A673 (cell line): ENCODE results near the gene CD248. TPM values are rescaled to one million over a fixed set of nuclear protein-coding genes. Genes with fewer than 3 reads are reported as not detected.

Experiments
- BruUV-seq: library from RNA; stranded (reverse); fragments of 400-500 nt; replicated peaks from 2 replicates; lab custom pipeline; 2021; lab: Mats Ljungman, UMichigan
- CTCF ChIA-PET: fragments of 300-600 bp; sonication (Branson Sonifier 250); formaldehyde crosslinking; loops from one replicate; lab custom pipeline; 2022; ENCODE audit warnings: antibody characterized with exemption; lab: Charles Lee
- POLR2A ChIA-PET: fragments of 300-600 bp; sonication (Branson Sonifier 250); formaldehyde crosslinking; loops from one replicate; lab custom pipeline; 2022; ENCODE audit warnings: antibody characterized with exemption; ENCODE audit not compliant: low non-redundant PET; lab: Charles Lee
- DNase-seq: peaks from one replicate; pipeline ENCODE4 v3.0.0-alpha.2; 2015; ENCODE audit warnings: low spot score
- H3K27ac ChIP-seq: fragments of 200-600 bp; sonication (generic); 2 replicates; pipeline ENCODE4 v1.5.1; 2016; ENCODE audit warnings: mixed run types, low read depth, mild to moderate bottlenecking, mixed read lengths, antibody characterized with exemption, low read length; ENCODE audit not compliant: poor library complexity, severe bottlenecking
- H3K27me3 ChIP-seq: fragments of 200-600 bp; sonication (generic); replicated peaks from 2 replicates; pipeline ENCODE4 v1.6.1; 2017; ENCODE audit warnings: mixed run types, low read depth, mild to moderate bottlenecking, mixed read lengths, antibody characterized with exemption, low read length; ENCODE audit not compliant: insufficient read depth, poor library complexity
- H3K36me3 ChIP-seq: fragments of 200-600 bp; sonication (generic); 2 replicates; pipeline ENCODE4 v1.6.1; 2016; ENCODE audit warnings: mixed run types, mild to moderate bottlenecking, mixed read lengths, antibody characterized with exemption, low read length; ENCODE audit not compliant: insufficient read depth, poor library complexity, severe bottlenecking
- H3K4me1 ChIP-seq: fragments of 200-600 bp; sonication (generic); 2 replicates; pipeline ENCODE4 v1.6.1; 2017; ENCODE audit warnings: mixed run types, mild to moderate bottlenecking, mixed read lengths, antibody characterized with exemption, low read length; ENCODE audit not compliant: insufficient read depth, poor library complexity, severe bottlenecking
- H3K4me3 ChIP-seq: fragments of 200-600 bp; sonication (generic); 2 replicates; pipeline ENCODE4 v1.5.1; 2016; ENCODE audit warnings: low read depth, mixed run types, mild to moderate bottlenecking, mixed read lengths, low read length; ENCODE audit not compliant: poor library complexity, severe bottlenecking
- H3K9me3 ChIP-seq: fragments of 200-600 bp; sonication (generic); 2 replicates; pipeline ENCODE4 v1.6.1; 2016; ENCODE audit warnings: mixed run types, low read depth, mild to moderate bottlenecking, mixed read lengths, antibody characterized with exemption, low read length; ENCODE audit not compliant: poor library complexity, severe bottlenecking
- EZH2 ChIP-seq: fragments of 200-600 bp; sonication (generic); IDR thresholded peaks from 2 replicates; pipeline ENCODE4 v1.6.1; 2017; ENCODE audit warnings: borderline replicate concordance, low read depth, mild to moderate bottlenecking, mixed read lengths, antibody characterized with exemption, low read length; ENCODE audit not compliant: poor library complexity, severe bottlenecking
- intact Hi-C: fragments of 100-400 bp; cut with micrococcal nuclease; formaldehyde crosslinking; loops from one replicate; pipeline ENCODE4 v1.10.0; 2022; ENCODE audit not compliant: unreplicated experiment
- total RNA-seq: library from RNA; stranded (reverse); gene quantifications from 2 replicates; pipeline ENCODE4 v1.2.3, GENCODE V29; 2021
- TF ChIP-seq, protein P1 (sequence below): fragments of 300-800, 200-600 bp; sonication (generic); conservative IDR thresholded peaks from 2 replicates; pipeline ENCODE4 v1.5.1; 2017; ENCODE audit warnings: low read depth, mild to moderate bottlenecking, antibody characterized with exemption, low read length, moderate library complexity, mixed read lengths

Gene CD248
- total RNA-seq, 1 experiment from 2014 or later, result 97.8 TPM

DNA sequence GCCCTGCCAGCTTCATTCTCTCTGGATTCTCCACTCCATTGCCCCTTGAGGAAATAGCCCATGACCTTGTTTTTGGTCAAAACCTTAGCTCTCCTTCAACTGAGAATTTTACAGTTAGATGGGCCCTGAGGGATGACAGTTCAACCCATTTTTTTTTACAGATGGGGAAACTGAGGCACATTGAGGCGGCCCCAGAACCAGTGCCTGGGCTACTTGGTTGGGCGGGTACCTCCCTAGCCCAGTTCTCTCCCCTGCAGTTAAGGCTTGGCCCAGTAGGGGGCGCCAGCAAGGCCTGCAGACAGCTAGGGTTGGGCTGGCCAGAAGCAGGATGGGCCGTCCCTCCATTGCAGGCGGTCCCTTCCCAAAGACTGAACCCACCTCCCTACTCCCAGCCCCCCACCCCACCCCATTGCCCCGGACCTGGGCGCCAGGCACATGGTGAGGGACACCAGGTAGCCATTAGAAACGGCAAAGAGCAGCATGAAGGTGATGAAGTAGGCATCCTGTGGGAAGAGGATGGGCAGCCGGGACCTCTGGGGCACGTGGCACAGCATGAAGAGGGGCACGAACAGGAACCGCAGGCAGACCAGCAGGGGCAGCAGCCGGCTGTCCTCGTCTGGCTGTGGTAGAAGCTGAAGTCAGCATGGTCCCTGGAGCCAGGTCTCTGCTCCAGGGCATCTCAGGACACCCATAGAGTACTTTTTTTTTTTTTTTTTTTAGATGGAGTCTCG lies 47.1 kb upstream of the CD248 start:
- Histone ChIP-seq H3K36me3 (peaks cover 69% of the 10 kb centered on the region), H3K4me1 (peaks cover 2% of the 10 kb centered on the region), H3K27ac (no peak overlapping the region), H3K4me3 (no peak overlapping the region), H3K27me3 (no peaks in the 10 kb centered on the region), H3K9me3 (no peaks in the 10 kb centered on the region)
- no TSS peak for BruUV-seq
- POLR2A ChIA-PET, result no interaction called here
- peak; percentile 88 for DNase-seq
- intact Hi-C loops, result no loop called here
- CTCF ChIA-PET, result interaction anchor here (0.6 to 2.2 kb wide), 6 partner anchors 8 to 49 kb away, joined by 3 to 7 read pairs (median 4); no protein-coding TSS in a partner anchor
- TF ChIP-seq EZH2, result no peak
- TF ChIP-seq, protein P1, sequence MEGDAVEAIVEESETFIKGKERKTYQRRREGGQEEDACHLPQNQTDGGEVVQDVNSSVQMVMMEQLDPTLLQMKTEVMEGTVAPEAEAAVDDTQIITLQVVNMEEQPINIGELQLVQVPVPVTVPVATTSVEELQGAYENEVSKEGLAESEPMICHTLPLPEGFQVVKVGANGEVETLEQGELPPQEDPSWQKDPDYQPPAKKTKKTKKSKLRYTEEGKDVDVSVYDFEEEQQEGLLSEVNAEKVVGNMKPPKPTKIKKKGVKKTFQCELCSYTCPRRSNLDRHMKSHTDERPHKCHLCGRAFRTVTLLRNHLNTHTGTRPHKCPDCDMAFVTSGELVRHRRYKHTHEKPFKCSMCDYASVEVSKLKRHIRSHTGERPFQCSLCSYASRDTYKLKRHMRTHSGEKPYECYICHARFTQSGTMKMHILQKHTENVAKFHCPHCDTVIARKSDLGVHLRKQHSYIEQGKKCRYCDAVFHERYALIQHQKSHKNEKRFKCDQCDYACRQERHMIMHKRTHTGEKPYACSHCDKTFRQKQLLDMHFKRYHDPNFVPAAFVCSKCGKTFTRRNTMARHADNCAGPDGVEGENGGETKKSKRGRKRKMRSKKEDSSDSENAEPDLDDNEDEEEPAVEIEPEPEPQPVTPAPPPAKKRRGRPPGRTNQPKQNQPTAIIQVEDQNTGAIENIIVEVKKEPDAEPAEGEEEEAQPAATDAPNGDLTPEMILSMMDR, result peak; percentile 99

DNA sequence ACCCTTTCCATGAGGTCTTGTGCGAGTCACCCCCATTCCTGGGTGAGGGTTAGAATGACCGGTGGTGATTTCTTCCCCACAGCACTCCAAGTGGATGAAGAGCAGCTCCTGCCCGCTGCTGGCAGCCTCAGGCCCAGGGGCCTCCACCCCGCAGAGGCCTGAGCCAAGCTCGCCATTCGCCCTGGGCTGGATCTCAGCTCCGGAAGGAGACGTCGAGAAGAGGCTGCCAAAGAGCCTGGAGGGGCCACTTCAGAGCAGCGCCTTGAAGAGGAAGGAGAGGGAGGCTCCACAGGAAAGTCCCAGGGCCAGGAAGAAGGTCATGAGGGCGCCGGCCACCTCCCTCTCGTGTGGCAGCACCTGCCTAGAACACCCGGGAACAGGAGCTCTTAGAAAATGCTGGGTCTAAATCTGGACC lies 46.4 kb upstream of the CD248 start:
- CTCF ChIA-PET, result interaction anchor here (0.6 to 2.2 kb wide), 3 partner anchors 9 to 35 kb away, joined by 3 to 4 read pairs (median 3); no protein-coding TSS in a partner anchor
- no peak for DNase-seq
- no peaks in the 10 kb centered on the region for H3K9me3 ChIP-seq
- intact Hi-C loops, result no loop called here
- TF ChIP-seq, protein P1, result no peak
- no peak for TF ChIP-seq EZH2
- peaks cover 62% of the 10 kb centered on the region for H3K36me3 ChIP-seq
- H3K27me3 ChIP-seq, result no peaks in the 10 kb centered on the region
- no TSS peak for BruUV-seq
- POLR2A ChIA-PET, result no interaction called here
- no peaks in the 10 kb centered on the region for H3K4me1 ChIP-seq
- H3K27ac ChIP-seq, result no peak overlapping the region
- H3K4me3 ChIP-seq, result no peak overlapping the region

DNA sequence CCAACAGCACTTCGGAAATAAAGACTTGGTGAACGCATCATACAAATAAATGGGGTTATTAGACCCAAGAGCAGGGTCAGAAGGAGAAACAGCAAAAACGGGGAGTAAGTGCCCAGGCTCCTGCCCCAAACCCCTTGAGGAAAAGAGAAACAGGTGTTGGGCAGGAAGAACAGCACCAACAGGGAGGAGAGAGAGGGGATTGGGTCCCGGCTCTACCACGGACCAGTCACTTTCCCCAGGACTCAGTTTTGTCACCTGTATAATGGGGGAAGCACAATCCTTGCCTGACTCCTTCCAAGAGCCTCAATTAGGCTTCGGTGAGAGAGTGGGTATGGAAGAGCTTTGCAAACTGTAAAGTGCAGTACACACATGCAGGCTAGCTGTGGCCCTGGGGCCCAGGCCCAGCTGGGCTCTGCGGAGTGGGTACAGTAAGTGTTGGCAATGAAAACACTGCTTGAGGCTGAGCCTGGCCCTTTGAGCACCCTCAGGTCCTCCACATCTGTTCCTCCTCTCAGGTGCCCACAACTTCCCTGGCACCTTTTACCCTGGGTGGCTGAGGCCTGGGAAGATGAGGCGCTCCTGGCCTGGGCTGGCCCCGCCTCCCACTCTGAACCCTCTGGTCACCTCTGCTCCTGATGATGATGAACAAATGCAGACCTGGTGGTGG lies 45.8 kb upstream of the CD248 start:
- intact Hi-C loops, result no loop called here
- ChIA-PET POLR2A (interaction anchor here (0.7 kb wide), 1 partner anchor 24 kb away, joined by 3 read pairs; no protein-coding TSS in a partner anchor), CTCF (interaction anchor here (1.1 to 2.2 kb wide), 2 partner anchors 10 to 23 kb away, joined by 3 to 4 read pairs; no protein-coding TSS in a partner anchor)
- Histone ChIP-seq H3K27me3 (no peaks in the 10 kb centered on the region), H3K36me3 (peaks cover 56% of the 10 kb centered on the region), H3K4me1 (no peaks in the 10 kb centered on the region), H3K4me3 (no peak overlapping the region), H3K27ac (peak overlapping the region; percentile 14), H3K9me3 (no peaks in the 10 kb centered on the region)
- no peak for TF ChIP-seq EZH2
- TF ChIP-seq, protein P1, result no peak
- BruUV-seq, result no TSS peak
- DNase-seq, result no peak
